GM12878 (cell line): Measurements from ENCODE around the gene ISLR2. TPM values are rescaled to one million over a fixed set of nuclear protein-coding genes. Genes with fewer than 3 reads are reported as not detected.

ENCODE experiments used
- ATAC-seq: fragments of 200-7000 bp; cut with Tn5 transposase; 3 replicates; pipeline ENCODE4 v1.9.1; 2020; ENCODE audit warnings: mild to moderate bottlenecking, moderate library complexity
- BruUV-seq: library from RNA; stranded (reverse); fragments of 400-500 nt; replicated peaks from 2 replicates; lab custom pipeline; 2021; lab: Mats Ljungman, UMichigan
- CTCF ChIA-PET: fragments of 300-600 bp; sonication (Branson Sonifier 250); formaldehyde crosslinking; extraction: SDS; loops from one replicate; lab custom pipeline; 2021; ENCODE audit warnings: inconsistent platforms; lab: Yijun Ruan, JAX
- POLR2A ChIA-PET: fragments of 350-600 bp; formaldehyde crosslinking; extraction: SDS; loops from one replicate; lab custom pipeline; 2021; ENCODE audit warnings: inconsistent platforms; lab: Charles Lee
- RAD21 ChIA-PET: fragments of 300-600 bp; sonication (Branson Sonifier 250); formaldehyde crosslinking; loops from one replicate; lab custom pipeline; 2023; ENCODE audit warnings: antibody characterized with exemption; ENCODE audit not compliant: unreplicated experiment; lab: Charles Lee
- SMC1A ChIA-PET: fragments of 300-600 bp; sonication (Branson Sonifier 250); formaldehyde crosslinking; loops from one replicate; lab custom pipeline; 2023; ENCODE audit not compliant: unreplicated experiment, uncharacterized antibody; lab: Charles Lee
- DNase-seq: peaks from one replicate; pipeline ENCODE4 v3.0.0-alpha.2; 2011; ENCODE audit warnings: low read depth, low spot score
- FAIRE-seq: peaks from 3 replicates; lab custom pipeline; 2011; peaks lifted over from hg19 to GRCh38; lab: Jason Lieb, UNC
- H2AFZ ChIP-seq: 2 replicates; pipeline ENCODE4 v1.6.0; 2011; ENCODE audit warnings: low read depth, low read length, control low read depth; ENCODE audit not compliant: control insufficient read depth
- H3K27ac ChIP-seq: 2 replicates; pipeline ENCODE4 v1.5.1; 2011; ENCODE audit warnings: control low read depth; ENCODE audit not compliant: control insufficient read depth, insufficient read depth
- H3K27me3 ChIP-seq, 2 experiments: replicated peaks in 1 of 2; 2 replicates each; pipeline versions ENCODE4 v1.6.0 to v1.6.1; 2011; ENCODE audit warnings: low read length in 1 of 2; ENCODE audit not compliant: control insufficient read depth in 2 of 2, insufficient read depth in 2 of 2
- H3K36me3 ChIP-seq, 2 experiments: 2 replicates each; pipeline ENCODE4 v1.5.1; 2011; ENCODE audit warnings: low read length in 1 of 2; ENCODE audit not compliant: control insufficient read depth in 2 of 2, insufficient read depth in 2 of 2
- H3K4me1 ChIP-seq: 2 replicates; pipeline ENCODE4 v1.6.1; 2011; ENCODE audit warnings: mild to moderate bottlenecking, low read length, moderate library complexity, mixed read lengths; ENCODE audit not compliant: control insufficient read depth, insufficient read depth
- H3K4me2 ChIP-seq: 2 replicates; pipeline ENCODE4 v1.6.0; 2011; ENCODE audit warnings: control low read depth; ENCODE audit not compliant: control insufficient read depth, insufficient read depth
- H3K4me3 ChIP-seq: fragments of 200-600 bp; sonication (generic); 2 replicates; pipeline ENCODE4 v1.5.1; 2016
- H3K79me2 ChIP-seq: 2 replicates; pipeline ENCODE4 v1.6.0; 2011; ENCODE audit warnings: low read length; ENCODE audit not compliant: control insufficient read depth, insufficient read depth
- H3K9ac ChIP-seq: 2 replicates; pipeline ENCODE4 v1.8.0; 2011; ENCODE audit warnings: low read length, control low read depth, mixed read lengths; ENCODE audit not compliant: control insufficient read depth, insufficient read depth
- H3K9me3 ChIP-seq: replicated peaks from 3 replicates; pipeline ENCODE4 v1.5.1; 2011; ENCODE audit warnings: mild to moderate bottlenecking, low read length; ENCODE audit not compliant: control insufficient read depth, insufficient read depth
- H4K20me1 ChIP-seq: 2 replicates; pipeline ENCODE4 v1.6.0; 2011; ENCODE audit not compliant: control insufficient read depth, insufficient read depth
- BHLHE40 ChIP-seq, 2 experiments: fragments of 450-650 bp in 1 of 2; IDR thresholded peaks; 2 replicates each; pipeline ENCODE4 v1.6.1; 2011 to 2017; ENCODE audit warnings: low read depth in 2 of 2, borderline replicate concordance in 1 of 2, improper control_type of control experiment in 1 of 2, low read length in 1 of 2, mild to moderate bottlenecking in 1 of 2
- CHD4 ChIP-seq: fragments of 200-600 bp; sonication (generic); IDR thresholded peaks from 2 replicates; pipeline ENCODE4 v1.6.1; 2016; ENCODE audit warnings: mild to moderate bottlenecking
- CREM ChIP-seq: IDR thresholded peaks from 2 replicates; pipeline ENCODE4 v1.6.1; 2014; ENCODE audit warnings: antibody characterized with exemption, low read depth
- FOS ChIP-seq: IDR thresholded peaks from 3 replicates; pipeline ENCODE4 v1.6.1; 2011; ENCODE audit warnings: borderline replicate concordance; ENCODE audit not compliant: insufficient read length; ENCODE audit errors: extremely low read depth
- FOXM1 ChIP-seq: IDR thresholded peaks from 2 replicates; pipeline ENCODE4 v1.6.1; 2012; ENCODE audit warnings: low read depth, mild to moderate bottlenecking, inconsistent platforms, low read length, moderate library complexity
- KDM1A ChIP-seq: fragments of 200-600 bp; sonication (generic); IDR thresholded peaks from 2 replicates; pipeline ENCODE4 v1.6.1; 2016; ENCODE audit warnings: borderline replicate concordance
- RCOR1 ChIP-seq: conservative IDR thresholded peaks from 2 replicates; pipeline ENCODE4 v1.6.1; 2012; ENCODE audit warnings: low read depth, low read length, improper control_type of control experiment
- STAT1 ChIP-seq: fragments of 450-650 bp; conservative IDR thresholded peaks from 2 replicates; pipeline ENCODE4 v1.6.1; 2014; ENCODE audit warnings: antibody characterized with exemption, mild to moderate bottlenecking
- TCF7 ChIP-seq: IDR thresholded peaks from 2 replicates; pipeline ENCODE4 v1.6.1; 2014; ENCODE audit warnings: antibody characterized with exemption, borderline replicate concordance
- YBX1 ChIP-seq: fragments of 450-650 bp; IDR thresholded peaks from 2 replicates; pipeline ENCODE4 v1.6.1; 2016; ENCODE audit warnings: antibody characterized with exemption
- ZNF24 ChIP-seq: fragments of 450-650 bp; IDR thresholded peaks from 2 replicates; pipeline ENCODE4 v1.6.1; 2017; ENCODE audit warnings: antibody characterized with exemption, mild to moderate bottlenecking
- ZZZ3 ChIP-seq: IDR thresholded peaks from 2 replicates; pipeline ENCODE4 v1.6.1; 2011; ENCODE audit warnings: low read depth; ENCODE audit not compliant: control insufficient read depth, insufficient read length
- WGBS: methylation state at CpG from one replicate; pipeline ENCODE4 v1.1.6; 2016; ENCODE audit warnings: low lambda C conversion rate; ENCODE audit not compliant: insufficient replicate concordance, insufficient coverage; ENCODE audit errors: missing lambda C conversion rate; 5-methylcytosine and 5-hydroxymethylcytosine counted together
- in situ Hi-C: fragments of 300-500 bp; cut with MboI; formaldehyde crosslinking; loops from 9 replicates; pipeline ENCODE4 v1.14.3; 2018; ENCODE audit warnings: mixed read lengths
- intact Hi-C: fragments of 100-400 bp; cut with micrococcal nuclease; formaldehyde crosslinking; loops from one replicate; pipeline ENCODE4 v1.14.2; 2022; ENCODE audit not compliant: unreplicated experiment
- polyA plus RNA-seq, 11 experiments: library from polyadenylated mRNA; depleted of rRNA in 4 of 11; unstranded in 6 of 11; stranded (reverse) in 5 of 11; fragments of >200 nt; fragmentation: Nextera tagmentation in 4 of 11; fragmentation: Illumina TruSeq in 1 of 11; extraction: Ambion mirVana in 4 of 11; extraction: Trizol in 1 of 11; gene quantifications; 1 replicate in 1 of 11; 2 replicates in 10 of 11; pipeline versions ENCODE4 v1.2.1 to v1.2.3, GENCODE V29; 2011 to 2016; ENCODE audit warnings: inconsistent platforms in 2 of 11, missing spikeins in 2 of 11, low read depth in 1 of 11
- total RNA-seq, 4 experiments: library from RNA; depleted of rRNA in 3 of 4; stranded (reverse); fragments of >200 nt in 3 of 4; fragmentation: Illumina TruSeq in 1 of 4; extraction: Trizol in 1 of 4; gene quantifications; 2 replicates each; pipeline versions ENCODE4 v1.2.1 to v1.2.3, GENCODE V29; 2013 to 2021

Gene ISLR2
- total and polyA plus RNA-seq, 10 of the 15 experiments (the other 5 are each of a cell fraction or from before 2014, with no cell fraction given) = 0.04 to 0.21 (median 0.07) TPM; not detected in 4

- Histone ChIP-seq H4K20me1 (no peaks in the 10 kb centered on the region), H3K9me3 (no peaks in the 10 kb centered on the region), H3K27ac (no peak overlapping the region), H3K4me2 (no peak overlapping the region), H2AFZ (no peak overlapping the region; the same call in none of the 2 replicates), H3K4me1 (peaks cover 17% of the 10 kb centered on the region), H3K36me3 (no peaks in the 10 kb centered on the region), H3K27me3 (no peaks in the 10 kb centered on the region), H3K9ac (no peak overlapping the region), H3K79me2 (no peaks in the 10 kb centered on the region), H3K4me3 (no peak overlapping the region)
- WGBS = 64% methylated on average over 15 of the region's 15 CpGs
- ATAC-seq (no peak), DNase-seq (no peak), FAIRE-seq (no peak)
- in situ Hi-C loops (no loop called here), intact Hi-C loops (no loop called here)
- no TSS peak for BruUV-seq
- SMC1A ChIA-PET = no interaction called here
- CTCF ChIA-PET = no interaction called here
- RAD21 ChIA-PET = no interaction called here
- POLR2A ChIA-PET = no interaction called here
- no peak for TF ChIP-seq ZNF24
- no peak for TF ChIP-seq KDM1A
- no peak for TF ChIP-seq FOXM1
- no peak for TF ChIP-seq STAT1
- no peak for TF ChIP-seq TCF7
- TF ChIP-seq FOS = no peak
- TF ChIP-seq CREM = no peak
- no peak for TF ChIP-seq YBX1
- no peak for TF ChIP-seq CHD4
- TF ChIP-seq RCOR1 = no peak
- no peak for TF ChIP-seq ZZZ3
- no peak for TF ChIP-seq BHLHE40 (IDR thresholded peaks at IDR 0.05; ENCODE audit: borderline replicate concordance in 1 of 2, low read depth in 2 of 2, low read length in 1 of 2)
Observed at GRCh38 chr15:74170071-74170844, 39.9 kb downstream of the ISLR2 start.
